ENCODE measurements around the gene DNER. TPM values are rescaled to one million over a fixed set of nuclear protein-coding genes. Genes with fewer than 3 reads are reported as not detected.
"Not testable (repeated sequence)": the region's sequence is repeated elsewhere in the genome, so short reads cannot be mapped to it uniquely, and the experiment has no call there.

DNER gene
- total and polyA plus RNA-seq, 12 donors, result 49.2 to 309 (median 155) TPM

GRCh38 chr2:229620289-229620688 lies 94.1 kb downstream of the DNER start:
- H3K4me3 ChIP-seq, result no peak overlapping the region
- no peaks in the 10 kb centered on the region for H3K4me1 ChIP-seq (replicated peaks in 1 of 2)
- WGBS, 4 donors, result 73 to 85% (median 80%) methylated on average over 8 of the region's 8 CpGs
- H3K9me3 ChIP-seq (replicated peaks in 1 of 3), result no peaks in the 10 kb centered on the region
- DNase-seq, result no peak
- intact Hi-C loops (cut with DNase I), result no loop called here
- H3K27ac ChIP-seq, result no peak overlapping the region
- no peak for TF ChIP-seq POLR2A (IDR thresholded peaks at IDR 0.05)
- TF ChIP-seq CTCF (IDR thresholded peaks at IDR 0.05), result no peak
- H3K36me3 ChIP-seq (replicated peaks in 1 of 2), result no peaks in the 10 kb centered on the region
- H3K27me3 ChIP-seq, result no peaks in the 10 kb centered on the region

- H3K9me3 ChIP-seq (replicated peaks in 1 of 3), result no peaks in the 10 kb centered on the region
- no peak overlapping the region for H3K4me3 ChIP-seq
- H3K27me3 ChIP-seq, result no peaks in the 10 kb centered on the region
- intact Hi-C loops (cut with DNase I), result no loop called here
- no peak for DNase-seq
- H3K4me1 ChIP-seq (replicated peaks in 1 of 2), result no peaks in the 10 kb centered on the region
- H3K27ac ChIP-seq, result no peak overlapping the region
- TF ChIP-seq POLR2A (IDR thresholded peaks at IDR 0.05), result no peak
- no peak for TF ChIP-seq CTCF (IDR thresholded peaks at IDR 0.05)
- H3K36me3 ChIP-seq (replicated peaks in 1 of 2), result no peaks in the 10 kb centered on the region
- 87 to 97% (median 91%) methylated on average over 3 of the region's 3 CpGs for WGBS, 4 donors
Measured at GRCh38 chr2:229616433-229616832, 97.9 kb downstream of the DNER start.

- intact Hi-C loops (cut with DNase I); H3K4me3 ChIP-seq; H3K36me3 ChIP-seq (replicated peaks in 1 of 2); H3K4me1 ChIP-seq (replicated peaks in 1 of 2); DNase-seq; H3K27me3 ChIP-seq; H3K27ac ChIP-seq; H3K9me3 ChIP-seq (replicated peaks in 1 of 3): not testable (repeated sequence)
- 79 to 90% (median 82%) methylated on average over 4 of the region's 4 CpGs for WGBS, 4 donors
Measured at GRCh38 chr2:229614021-229614420, 100.3 kb downstream of the DNER start.

GRCh38 chr2:229612384-229612971 lies 101.9 kb downstream of the DNER start:
- no peaks in the 10 kb centered on the region for H3K36me3 ChIP-seq (replicated peaks in 1 of 2)
- H3K27me3 ChIP-seq, result no peaks in the 10 kb centered on the region
- no peaks in the 10 kb centered on the region for H3K4me1 ChIP-seq (replicated peaks in 1 of 2)
- intact Hi-C loops (cut with DNase I), result no loop called here
- 70 to 87% (median 83%) methylated on average over 3 to 7 of the region's 7 CpGs for WGBS, 4 donors
- no peaks in the 10 kb centered on the region for H3K9me3 ChIP-seq (replicated peaks in 1 of 3)
- H3K4me3 ChIP-seq, result no peak overlapping the region
- DNase-seq, result no peak
- no peak overlapping the region for H3K27ac ChIP-seq
- no peak for TF ChIP-seq CTCF (IDR thresholded peaks at IDR 0.05)
- no peak for TF ChIP-seq POLR2A (IDR thresholded peaks at IDR 0.05)

- DNase-seq, result no peak
- Histone ChIP-seq H3K9me3 (replicated peaks in 1 of 3) (no peaks in the 10 kb centered on the region), H3K27ac (no peak overlapping the region), H3K36me3 (replicated peaks in 1 of 2) (no peaks in the 10 kb centered on the region), H3K4me1 (replicated peaks in 1 of 2) (no peaks in the 10 kb centered on the region), H3K27me3 (no peaks in the 10 kb centered on the region), H3K4me3 (no peak overlapping the region)
- TF ChIP-seq POLR2A (IDR thresholded peaks at IDR 0.05) (no peak), CTCF (IDR thresholded peaks at IDR 0.05) (no peak)
- intact Hi-C loops (cut with DNase I), result no loop called here
- 73 to 93% (median 82%) methylated on average over 2 of the region's 2 CpGs for WGBS, 4 donors
Measured at GRCh38 chr2:229611360-229611759, 103.0 kb downstream of the DNER start.
